Large intestine (tissue), 3 donors: ENCODE measurements around the gene JAKMIP1. TPM values are rescaled to one million over a fixed set of nuclear protein-coding genes. Genes with fewer than 3 reads are reported as not detected.

Experiments used
- DNase-seq, 2 donors: peaks; one replicate each; pipeline versions ENCODE4 v3.0.0 to v3.0.0-alpha.2; 2013
- H3K27ac ChIP-seq: one replicate; pipeline ENCODE4 v1.5.1; 2013; ENCODE audit warnings: low read length
- H3K27me3 ChIP-seq: 2 replicates; pipeline ENCODE4 v1.6.1; 2013; ENCODE audit warnings: low read length; ENCODE audit not compliant: control insufficient read depth, insufficient read depth
- H3K36me3 ChIP-seq: 2 replicates; pipeline ENCODE4 v1.6.1; 2013; ENCODE audit warnings: low read length; ENCODE audit not compliant: control insufficient read depth, insufficient read depth
- H3K4me1 ChIP-seq: one replicate; pipeline ENCODE4 v1.6.1; 2013; ENCODE audit warnings: low read length; ENCODE audit not compliant: control insufficient read depth, insufficient read depth
- H3K4me3 ChIP-seq: one replicate; pipeline ENCODE4 v1.5.1; 2013; ENCODE audit warnings: low read length
- H3K9me3 ChIP-seq: one replicate; pipeline ENCODE4 v1.6.1; 2013; ENCODE audit warnings: mild to moderate bottlenecking, low read depth, low read length, moderate library complexity; ENCODE audit not compliant: control insufficient read depth
- WGBS: methylation state at CpG from one replicate; pipeline ENCODE4 v1.1.5; 2013; ENCODE audit warnings: low lambda C conversion rate; ENCODE audit not compliant: insufficient coverage; 5-methylcytosine and 5-hydroxymethylcytosine counted together
- polyA plus RNA-seq: library from polyadenylated mRNA; unstranded; fragments of 120-200 nt; gene quantifications from one replicate; pipeline ENCODE4 v1.2.1, GENCODE V29; 2013

JAKMIP1 gene
- polyA plus RNA-seq, 1 donor: 2.1 TPM

GRCh38 chr4:6180841-6181631 lies 19.3 kb downstream of the JAKMIP1 start:
- DNase-seq: no peak
- no peaks in the 10 kb centered on the region for H3K4me1 ChIP-seq
- H3K27ac ChIP-seq: no peak overlapping the region
- no peaks in the 10 kb centered on the region for H3K36me3 ChIP-seq
- no peaks in the 10 kb centered on the region for H3K9me3 ChIP-seq
- H3K4me3 ChIP-seq: no peak overlapping the region
- WGBS: no CpG with 5 or more reads among the region's 7 CpGs
- H3K27me3 ChIP-seq: no peaks in the 10 kb centered on the region

DNA sequence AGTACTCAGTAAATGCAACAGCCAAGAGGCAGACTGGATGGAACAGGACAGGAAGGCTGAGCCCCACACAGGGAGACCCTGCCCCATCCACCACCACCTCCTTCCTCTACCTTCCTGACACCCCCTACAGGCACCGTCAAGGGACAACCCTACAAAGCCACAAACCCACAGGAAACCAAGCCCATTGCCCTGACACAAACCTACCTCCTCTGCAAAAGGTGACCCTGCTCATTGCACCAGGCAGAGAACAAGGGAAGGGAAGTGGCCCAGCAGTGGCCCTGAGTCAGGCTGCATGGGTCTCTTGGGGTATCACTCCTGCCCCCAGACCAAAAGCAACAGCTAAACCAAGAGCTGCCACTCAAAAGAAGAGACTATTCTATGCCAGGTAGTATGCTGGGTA lies 21.0 kb downstream of the JAKMIP1 start:
- Histone ChIP-seq H3K36me3 (no peaks in the 10 kb centered on the region), H3K4me1 (no peaks in the 10 kb centered on the region), H3K27ac (no peak overlapping the region), H3K27me3 (no peaks in the 10 kb centered on the region), H3K9me3 (no peaks in the 10 kb centered on the region), H3K4me3 (no peak overlapping the region)
- DNase-seq: no peak
- WGBS: no CpG with 5 or more reads among the region's 1 CpG

DNA sequence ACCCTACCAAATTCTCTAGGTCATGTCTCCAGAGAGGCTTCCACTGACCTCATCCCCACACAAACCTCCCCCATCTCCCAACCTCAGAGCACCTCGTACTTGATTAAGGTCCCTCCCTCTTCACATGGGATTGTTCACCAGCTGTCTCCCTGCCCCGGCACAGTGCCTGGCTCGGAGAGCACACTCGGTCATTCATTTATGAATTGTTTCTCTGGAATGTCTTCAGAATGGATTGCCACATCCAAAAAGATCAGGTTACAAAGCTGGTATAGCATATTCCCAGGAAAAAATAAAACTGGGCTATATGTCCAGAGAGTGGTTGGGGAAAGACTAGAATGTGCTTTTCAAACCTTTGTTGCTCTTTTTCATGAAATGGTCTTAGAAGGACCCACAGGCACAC lies 21.6 kb downstream of the JAKMIP1 start:
- no CpG with 5 or more reads among the region's 4 CpGs for WGBS
- Histone ChIP-seq H3K4me3 (no peak overlapping the region), H3K27me3 (no peaks in the 10 kb centered on the region), H3K36me3 (no peaks in the 10 kb centered on the region), H3K9me3 (no peaks in the 10 kb centered on the region), H3K27ac (no peak overlapping the region), H3K4me1 (no peaks in the 10 kb centered on the region)
- DNase-seq: no peak

GRCh38 chr4:6177587-6178197 lies 22.7 kb downstream of the JAKMIP1 start:
- DNase-seq: no peak
- no peaks in the 10 kb centered on the region for H3K27me3 ChIP-seq
- H3K4me1 ChIP-seq: no peaks in the 10 kb centered on the region
- H3K27ac ChIP-seq: no peak overlapping the region
- H3K9me3 ChIP-seq: no peaks in the 10 kb centered on the region
- no peak overlapping the region for H3K4me3 ChIP-seq
- H3K36me3 ChIP-seq: no peaks in the 10 kb centered on the region
- WGBS: 72% methylated on average over 2 of the region's 9 CpGs

GRCh38 chr4:6175426-6175825 lies 24.9 kb downstream of the JAKMIP1 start:
- no peak for DNase-seq
- WGBS: no CpG with 5 or more reads among the region's 5 CpGs
- Histone ChIP-seq H3K27ac (no peak overlapping the region), H3K27me3 (no peaks in the 10 kb centered on the region), H3K4me3 (no peak overlapping the region), H3K4me1 (no peaks in the 10 kb centered on the region), H3K9me3 (peaks cover 7% of the 10 kb centered on the region), H3K36me3 (no peaks in the 10 kb centered on the region)

DNA sequence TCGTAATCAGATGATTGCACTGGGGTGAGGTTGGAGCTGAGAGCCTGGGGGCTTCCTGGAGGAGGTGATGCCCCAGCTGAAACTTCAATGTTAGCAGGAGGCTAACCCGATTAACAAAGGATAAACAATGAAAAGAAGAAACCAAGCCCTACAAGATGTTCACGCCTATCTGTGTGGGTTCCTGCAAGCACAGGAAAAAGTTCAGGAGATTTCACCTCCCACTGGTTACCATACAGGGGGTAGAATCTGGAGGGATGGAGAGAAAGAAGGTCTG lies 27.5 kb downstream of the JAKMIP1 start:
- H3K27ac ChIP-seq: no peak overlapping the region
- no peak overlapping the region for H3K4me3 ChIP-seq
- WGBS: no CpG with 5 or more reads among the region's 3 CpGs
- H3K36me3 ChIP-seq: no peaks in the 10 kb centered on the region
- DNase-seq: no peak
- no peaks in the 10 kb centered on the region for H3K4me1 ChIP-seq
- H3K27me3 ChIP-seq: no peaks in the 10 kb centered on the region
- H3K9me3 ChIP-seq: peaks cover 12% of the 10 kb centered on the region

DNA sequence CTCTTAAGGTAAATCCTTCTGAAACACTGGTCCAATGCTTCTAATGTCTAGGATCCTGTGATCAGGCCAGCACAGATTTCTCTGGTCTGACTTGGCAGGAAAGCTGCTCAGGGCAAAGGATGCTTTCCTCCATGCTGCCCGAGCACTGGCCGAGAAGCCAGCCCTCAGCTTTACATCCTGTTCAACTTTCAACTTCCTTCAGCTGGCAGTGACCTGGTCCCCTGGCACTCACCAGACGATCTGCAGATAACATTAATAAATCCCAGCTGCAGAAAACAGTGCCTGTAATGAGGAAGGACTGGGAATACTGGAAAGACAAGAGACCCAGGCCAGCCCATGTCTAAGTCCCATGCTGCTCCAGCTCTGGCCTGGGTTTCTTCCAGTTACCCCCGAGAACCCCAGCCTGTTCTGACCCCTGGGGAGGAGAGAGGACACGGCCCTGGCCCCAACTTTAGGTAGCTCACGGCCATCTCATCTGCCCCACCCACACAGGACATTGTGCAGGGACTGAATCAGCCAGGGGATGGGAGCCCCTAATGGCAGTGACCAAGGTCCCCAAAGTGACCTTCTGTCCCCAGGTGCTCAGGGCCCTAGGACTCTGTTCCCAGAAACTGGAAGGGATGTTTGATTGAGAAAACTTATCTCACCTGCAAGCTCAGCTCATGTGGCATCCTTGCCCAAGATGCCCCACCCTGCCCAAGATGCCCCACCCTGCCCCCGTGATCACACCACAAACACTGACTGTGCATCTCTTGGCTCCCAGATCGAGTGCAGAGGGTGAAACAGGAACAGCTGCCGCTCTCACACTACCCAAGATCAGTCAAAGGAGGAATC lies 28.0 kb downstream of the JAKMIP1 start:
- Histone ChIP-seq H3K27me3 (no peaks in the 10 kb centered on the region), H3K36me3 (no peaks in the 10 kb centered on the region), H3K4me1 (no peaks in the 10 kb centered on the region), H3K27ac (no peak overlapping the region), H3K9me3 (peaks cover 12% of the 10 kb centered on the region), H3K4me3 (no peak overlapping the region)
- no peak for DNase-seq
- WGBS: no CpG with 5 or more reads among the region's 9 CpGs

GRCh38 chr4:6169239-6169638 lies 31.1 kb downstream of the JAKMIP1 start:
- Histone ChIP-seq H3K9me3 (peaks cover 12% of the 10 kb centered on the region), H3K27ac (no peak overlapping the region), H3K27me3 (no peaks in the 10 kb centered on the region), H3K4me3 (no peak overlapping the region), H3K4me1 (no peaks in the 10 kb centered on the region), H3K36me3 (no peaks in the 10 kb centered on the region)
- no peak for DNase-seq
- no CpG with 5 or more reads among the region's 4 CpGs for whole genome bisulfite sequencing

- DNase-seq: no peak
- no peaks in the 10 kb centered on the region for H3K36me3 ChIP-seq
- H3K9me3 ChIP-seq: peaks cover 8% of the 10 kb centered on the region
- no peak overlapping the region for H3K27ac ChIP-seq
- no peak overlapping the region for H3K4me3 ChIP-seq
- no CpG with 5 or more reads among the region's 6 CpGs for WGBS
- no peaks in the 10 kb centered on the region for H3K27me3 ChIP-seq
- H3K4me1 ChIP-seq: no peaks in the 10 kb centered on the region
These were observed 34.6 kb downstream of the JAKMIP1 start for GRCh38 chr4:6165766-6166165.

DNA sequence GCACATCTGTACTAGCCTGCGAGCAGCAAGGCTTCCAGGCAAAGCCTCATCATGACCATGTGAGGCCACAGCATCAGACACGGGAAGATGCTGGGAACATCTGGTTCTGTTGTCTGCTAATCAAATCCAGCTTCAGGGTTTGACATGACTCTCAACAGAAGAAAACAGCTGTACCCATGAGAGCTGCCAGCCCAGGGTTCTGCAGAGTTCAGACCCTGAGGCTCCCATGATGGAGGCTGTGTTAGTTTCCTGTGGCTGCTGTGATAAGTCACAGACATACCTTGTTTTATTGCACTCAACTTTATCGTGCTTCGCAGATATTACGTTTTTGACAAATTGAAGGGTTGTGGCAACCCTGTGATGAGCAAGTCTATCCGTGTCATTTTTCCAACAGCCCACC lies 37.5 kb downstream of the JAKMIP1 start:
- Histone ChIP-seq H3K36me3 (no peaks in the 10 kb centered on the region), H3K4me1 (no peaks in the 10 kb centered on the region), H3K27ac (no peak overlapping the region), H3K27me3 (no peaks in the 10 kb centered on the region), H3K4me3 (no peak overlapping the region), H3K9me3 (no peaks in the 10 kb centered on the region)
- no CpG with 5 or more reads among the region's 6 CpGs for WGBS
- DNase-seq: no peak
